Measurements from ENCODE around the gene PLVAP. TPM values are rescaled to one million over a fixed set of nuclear protein-coding genes. Genes with fewer than 3 reads are reported as not detected.

Gene PLVAP
- total and polyA plus RNA-seq, 2 donors (not counting 3 experiments of a cell fraction or from before 2014, with no cell fraction given) = 5.7 to 16.9 TPM

DNA sequence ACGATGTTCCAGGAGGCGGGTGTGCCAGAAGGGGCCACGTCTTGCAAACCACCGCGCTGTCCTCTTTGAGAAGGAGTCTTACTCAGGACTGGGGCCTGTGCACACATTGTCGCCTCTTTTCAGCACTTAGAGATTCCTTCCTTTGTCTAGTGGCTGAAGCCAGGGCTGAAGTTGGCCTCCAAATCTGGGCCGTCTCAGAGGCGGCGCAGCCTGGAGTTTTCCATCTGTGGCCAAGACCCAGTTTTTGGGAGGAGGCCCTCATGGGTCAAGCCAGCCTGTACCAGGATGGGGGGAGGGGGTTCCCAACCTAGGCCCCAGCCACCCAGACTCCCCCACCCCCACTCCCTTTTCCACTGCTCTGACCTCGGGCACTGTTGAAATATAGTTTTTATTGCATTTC lies 54.3 kb downstream of the PLVAP start:
- Histone ChIP-seq H3K27ac (ENCODE audit: insufficient read depth, low read depth, low read length) (no peak overlapping the region), H3K9me3 (replicated peaks; ENCODE audit: control insufficient read depth, insufficient read depth, low read length) (no peaks in the 10 kb centered on the region), H3K4me3 (replicated peaks in 1 of 3; ENCODE audit: insufficient read depth in 1 of 3, low read depth in 1 of 3, low read length in 3 of 3) (no peak overlapping the region), H3K4me2 (ENCODE audit: insufficient read depth, low read length) (no peak overlapping the region), H3K9ac (replicated peaks; ENCODE audit: extremely low read depth, insufficient read depth, low read length) (no peak overlapping the region), H3K27me3 (ENCODE audit: control insufficient read depth in 2 of 2, insufficient read depth in 2 of 2, low read length in 2 of 2) (no peaks in the 10 kb centered on the region), H3K36me3 (ENCODE audit: control insufficient read depth in 2 of 2, extremely low read depth in 1 of 2, insufficient read depth in 2 of 2, low read length in 2 of 2) (peaks cover 6 to 15% of the 10 kb centered on the region in 2 experiments), H3K79me2 (ENCODE audit: control insufficient read depth, insufficient read depth, low read length) (no peaks in the 10 kb centered on the region), H3K9me1 (replicated peaks; ENCODE audit: control insufficient read depth, extremely low read depth, insufficient read depth, low read length) (no peaks in the 10 kb centered on the region), H2AFZ (ENCODE audit: low read depth, low read length) (no peak overlapping the region), H4K20me1 (replicated peaks; ENCODE audit: control insufficient read depth, extremely low read depth, insufficient read depth, low read length) (no peaks in the 10 kb centered on the region), H3K4me1 (ENCODE audit: control insufficient read depth, extremely low read depth, insufficient read depth, low read length) (no peaks in the 10 kb centered on the region)
- CTCF ChIA-PET = no interaction called here
- no peak for TF ChIP-seq GATA2 (IDR thresholded peaks at IDR 0.05; ENCODE audit: insufficient read depth, insufficient read length, low read depth, low read length)
- TF ChIP-seq POLR2A (IDR thresholded peaks at IDR 0.05; ENCODE audit: low read depth, low read length) = no peak
- TF ChIP-seq, protein P1, sequence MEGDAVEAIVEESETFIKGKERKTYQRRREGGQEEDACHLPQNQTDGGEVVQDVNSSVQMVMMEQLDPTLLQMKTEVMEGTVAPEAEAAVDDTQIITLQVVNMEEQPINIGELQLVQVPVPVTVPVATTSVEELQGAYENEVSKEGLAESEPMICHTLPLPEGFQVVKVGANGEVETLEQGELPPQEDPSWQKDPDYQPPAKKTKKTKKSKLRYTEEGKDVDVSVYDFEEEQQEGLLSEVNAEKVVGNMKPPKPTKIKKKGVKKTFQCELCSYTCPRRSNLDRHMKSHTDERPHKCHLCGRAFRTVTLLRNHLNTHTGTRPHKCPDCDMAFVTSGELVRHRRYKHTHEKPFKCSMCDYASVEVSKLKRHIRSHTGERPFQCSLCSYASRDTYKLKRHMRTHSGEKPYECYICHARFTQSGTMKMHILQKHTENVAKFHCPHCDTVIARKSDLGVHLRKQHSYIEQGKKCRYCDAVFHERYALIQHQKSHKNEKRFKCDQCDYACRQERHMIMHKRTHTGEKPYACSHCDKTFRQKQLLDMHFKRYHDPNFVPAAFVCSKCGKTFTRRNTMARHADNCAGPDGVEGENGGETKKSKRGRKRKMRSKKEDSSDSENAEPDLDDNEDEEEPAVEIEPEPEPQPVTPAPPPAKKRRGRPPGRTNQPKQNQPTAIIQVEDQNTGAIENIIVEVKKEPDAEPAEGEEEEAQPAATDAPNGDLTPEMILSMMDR (IDR thresholded peaks at IDR 0.05; ENCODE audit: extremely low read depth in 1 of 2, insufficient read depth in 1 of 2, low read depth in 1 of 2, low read length in 2 of 2) = no peak
- TF ChIP-seq POLR2AphosphoS5 (IDR thresholded peaks at IDR 0.05; ENCODE audit: insufficient read depth, low read depth, low read length) = no peak
- TF ChIP-seq EZH2 (IDR thresholded peaks at IDR 0.05; ENCODE audit: borderline replicate concordance, low read depth, low read length, severe bottlenecking) = no peak
- no peak for TF ChIP-seq MYC (IDR thresholded peaks at IDR 0.05; ENCODE audit: low read depth, low read length)
- no peak for TF ChIP-seq FOS (IDR thresholded peaks at IDR 0.05; ENCODE audit: borderline replicate concordance, insufficient read depth, low read length)
- TF ChIP-seq, protein P2, sequence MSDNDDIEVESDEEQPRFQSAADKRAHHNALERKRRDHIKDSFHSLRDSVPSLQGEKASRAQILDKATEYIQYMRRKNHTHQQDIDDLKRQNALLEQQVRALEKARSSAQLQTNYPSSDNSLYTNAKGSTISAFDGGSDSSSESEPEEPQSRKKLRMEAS (IDR thresholded peaks at IDR 0.05; ENCODE audit: insufficient read depth, insufficient read length) = no peak
- no peak for TF ChIP-seq JUN (IDR thresholded peaks at IDR 0.05; ENCODE audit: borderline replicate concordance, insufficient read depth, insufficient read length, low read depth)
- POLR2A ChIA-PET = no interaction called here
- no peak for FAIRE-seq
- dilution Hi-C loops (cut with MboI; ENCODE audit: extremely low pct_ligation_motif_present, low sequenced_read_pairs) = no loop called here
- BruUV-seq (replicated peaks) = TSS peak; percentile 5
- intact Hi-C loops (cut with micrococcal nuclease) = no loop called here
- no peak for DNase-seq (ENCODE audit: low read depth, low spot score)

Data from endothelial cell of umbilical vein (primary cell).